HFF-Myc (cell line): Measurements from ENCODE around the gene BBOX1.

Experiments
- DNase-seq: peaks from one replicate; pipeline ENCODE4 v3.0.0-alpha.2; 2011; ENCODE audit warnings: low read depth; ENCODE audit errors: extremely low read depth
- H3K4me3 ChIP-seq: replicated peaks from 2 replicates; pipeline ENCODE4 v1.5.1; 2011; ENCODE audit warnings: low read depth, mild to moderate bottlenecking, control low read depth, low read length
- TF ChIP-seq, protein P1 (sequence below): IDR thresholded peaks from 2 replicates; pipeline ENCODE4 v1.5.1; 2012; ENCODE audit warnings: mild to moderate bottlenecking, low read depth, low read length, control low read depth; ENCODE audit errors: missing control alignments

Gene BBOX1

GRCh38 chr11:27111896-27112295 lies 71.3 kb downstream of the BBOX1 start:
- no peak for DNase-seq
- no peak overlapping the region for H3K4me3 ChIP-seq
- TF ChIP-seq, protein P1, sequence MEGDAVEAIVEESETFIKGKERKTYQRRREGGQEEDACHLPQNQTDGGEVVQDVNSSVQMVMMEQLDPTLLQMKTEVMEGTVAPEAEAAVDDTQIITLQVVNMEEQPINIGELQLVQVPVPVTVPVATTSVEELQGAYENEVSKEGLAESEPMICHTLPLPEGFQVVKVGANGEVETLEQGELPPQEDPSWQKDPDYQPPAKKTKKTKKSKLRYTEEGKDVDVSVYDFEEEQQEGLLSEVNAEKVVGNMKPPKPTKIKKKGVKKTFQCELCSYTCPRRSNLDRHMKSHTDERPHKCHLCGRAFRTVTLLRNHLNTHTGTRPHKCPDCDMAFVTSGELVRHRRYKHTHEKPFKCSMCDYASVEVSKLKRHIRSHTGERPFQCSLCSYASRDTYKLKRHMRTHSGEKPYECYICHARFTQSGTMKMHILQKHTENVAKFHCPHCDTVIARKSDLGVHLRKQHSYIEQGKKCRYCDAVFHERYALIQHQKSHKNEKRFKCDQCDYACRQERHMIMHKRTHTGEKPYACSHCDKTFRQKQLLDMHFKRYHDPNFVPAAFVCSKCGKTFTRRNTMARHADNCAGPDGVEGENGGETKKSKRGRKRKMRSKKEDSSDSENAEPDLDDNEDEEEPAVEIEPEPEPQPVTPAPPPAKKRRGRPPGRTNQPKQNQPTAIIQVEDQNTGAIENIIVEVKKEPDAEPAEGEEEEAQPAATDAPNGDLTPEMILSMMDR: no peak

GRCh38 chr11:27112946-27113345 lies 72.3 kb downstream of the BBOX1 start:
- TF ChIP-seq, protein P1: no peak
- DNase-seq: no peak

DNA sequence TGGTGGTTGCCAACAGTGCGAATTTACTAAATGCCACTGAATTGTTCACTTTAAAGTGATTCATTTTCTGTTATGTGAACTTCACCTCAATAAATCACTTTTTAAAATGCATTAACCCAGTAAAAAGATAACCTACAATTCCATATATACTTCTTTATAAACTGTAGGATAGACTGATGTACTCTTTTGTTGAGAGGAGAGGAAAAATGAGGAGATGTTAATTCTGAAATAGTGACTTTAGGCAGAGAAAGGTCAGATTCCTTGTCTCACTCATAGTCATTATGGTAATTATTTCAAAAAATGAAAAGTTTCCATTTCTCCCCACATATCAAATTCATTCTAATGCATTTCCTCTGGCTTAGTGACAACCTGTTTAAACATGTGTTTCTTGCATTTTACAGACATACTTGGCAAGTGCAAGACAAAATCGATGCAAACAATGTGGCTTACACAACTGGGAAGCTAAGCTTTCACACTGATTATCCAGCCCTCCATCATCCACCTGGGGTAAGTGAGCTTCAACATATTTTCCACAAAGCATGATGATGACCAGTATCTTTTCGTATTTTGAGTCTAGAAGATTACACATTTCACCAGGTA lies 74.5 kb downstream of the BBOX1 start:
- TF ChIP-seq, protein P1: no peak
- DNase-seq: no peak
- H3K4me3 ChIP-seq: no peak overlapping the region

More at GRCh38 chr11:27112946-27113345, 72.3 kb downstream of the BBOX1 start:
- no peak overlapping the region for H3K4me3 ChIP-seq

DNA sequence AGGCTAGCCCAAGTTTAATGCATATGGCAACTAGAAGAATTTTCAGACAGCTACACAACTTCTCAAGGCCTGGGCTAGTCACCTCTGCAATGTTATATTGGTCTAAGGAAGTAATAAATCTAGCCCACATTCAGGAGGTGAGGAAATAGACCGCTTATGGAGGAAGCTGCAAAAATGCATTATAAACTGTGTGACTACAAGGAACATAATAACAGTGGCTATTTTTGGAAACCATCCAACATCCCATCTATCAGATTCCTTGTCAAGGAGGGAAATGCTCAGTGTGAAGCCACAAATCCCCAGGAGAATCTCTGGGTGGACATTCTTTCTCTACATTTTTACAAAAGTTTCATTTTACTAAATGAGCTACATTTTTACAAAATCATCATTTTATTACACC lies 76.1 kb downstream of the BBOX1 start:
- no peak overlapping the region for H3K4me3 ChIP-seq
- DNase-seq: peak; percentile 25
- TF ChIP-seq, protein P1: no peak

DNA sequence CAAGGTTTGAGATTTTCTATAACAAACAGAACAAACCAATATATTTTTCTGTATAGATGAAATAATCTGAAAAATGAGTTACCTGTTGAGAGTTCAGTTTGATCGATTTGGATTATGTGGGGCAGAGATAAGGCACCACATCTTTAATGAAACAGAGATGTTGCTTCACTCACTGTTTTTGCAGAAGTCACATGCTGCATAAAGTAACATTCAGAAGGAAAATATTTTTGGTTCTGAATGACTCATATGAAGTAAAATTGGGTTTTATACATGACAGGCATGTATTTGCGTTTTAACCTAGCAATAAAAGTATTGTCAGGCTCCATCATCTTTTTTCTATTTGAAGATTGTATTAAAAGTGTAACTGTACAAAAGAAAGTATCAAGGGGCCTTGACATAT lies 77.8 kb downstream of the BBOX1 start:
- H3K4me3 ChIP-seq: no peak overlapping the region
- no peak for DNase-seq
- TF ChIP-seq, protein P1: no peak

DNA sequence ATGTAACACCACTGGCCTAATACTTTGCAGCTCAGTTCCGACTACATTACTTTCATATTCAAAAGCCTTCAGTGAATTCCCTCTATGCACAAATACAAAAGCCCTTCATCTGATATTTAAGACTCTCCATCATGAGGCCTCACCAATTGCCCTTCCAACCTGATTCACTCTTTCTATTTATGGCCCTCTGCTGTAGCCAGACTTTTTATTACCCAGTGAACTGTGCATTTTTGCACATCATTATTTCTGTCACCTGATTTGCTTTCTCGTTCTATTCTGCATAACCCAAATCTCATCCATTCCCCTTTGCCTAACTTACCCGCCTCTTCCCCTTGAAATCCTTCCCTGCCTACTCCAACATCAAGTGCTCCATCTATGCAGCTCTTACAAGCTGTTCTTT lies 78.3 kb downstream of the BBOX1 start:
- no peak overlapping the region for H3K4me3 ChIP-seq
- no peak for DNase-seq
- TF ChIP-seq, protein P1: no peak

DNA sequence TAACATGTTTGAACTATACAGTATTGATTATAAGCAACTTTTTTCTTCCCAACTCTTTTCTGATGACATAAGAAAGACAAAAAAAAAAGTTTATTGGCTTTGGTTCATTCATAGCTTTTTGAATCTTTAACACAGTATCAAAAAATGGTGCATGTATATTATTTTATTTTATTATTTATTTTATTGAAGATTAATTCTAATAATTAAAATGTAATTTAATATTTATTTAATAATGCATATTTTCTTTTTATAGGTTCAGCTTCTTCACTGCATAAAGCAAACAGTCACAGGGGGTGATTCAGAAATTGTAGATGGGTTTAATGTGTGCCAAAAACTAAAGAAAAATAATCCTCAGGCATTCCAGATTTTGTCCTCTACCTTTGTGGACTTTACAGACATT lies 78.8 kb downstream of the BBOX1 start:
- no peak overlapping the region for H3K4me3 ChIP-seq
- no peak for DNase-seq
- TF ChIP-seq, protein P1: no peak
